ENCODE results near the gene SCO2.

The SCO2 gene

DNA sequence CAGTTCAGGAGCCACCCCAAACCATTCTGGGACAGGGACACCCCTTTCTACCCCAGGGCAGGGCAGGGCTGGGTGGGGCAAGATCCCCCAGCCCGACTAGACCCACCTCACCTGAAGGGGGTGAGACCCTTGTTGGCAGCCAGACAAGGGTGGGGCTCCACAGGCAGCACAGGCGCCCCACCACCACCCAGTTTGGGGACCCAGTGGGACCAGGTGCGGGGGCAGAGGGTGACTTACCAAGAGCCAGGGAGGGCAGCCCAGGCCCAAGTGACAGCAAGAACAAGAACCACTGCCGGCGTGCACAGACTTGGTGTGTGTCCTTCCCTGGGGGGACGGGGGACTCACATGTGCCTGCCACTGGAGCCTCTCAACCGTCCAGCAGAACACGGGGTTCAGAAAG, 41.8 kb downstream of the SCO2 start:
- Histone ChIP-seq H3K4me3 (ENCODE audit: low read depth, low read length) (no peak overlapping the region), H3K4me1 (ENCODE audit: control insufficient read depth, insufficient read depth, low read length) (no peaks in the 10 kb centered on the region), H3K9me3 (ENCODE audit: control insufficient read depth, insufficient read depth, low read depth, low read length) (no peaks in the 10 kb centered on the region), H3K36me3 (ENCODE audit: control insufficient read depth in 2 of 2, insufficient read depth in 1 of 2, low read length in 2 of 2) (no peaks in the 10 kb centered on the region), H3K27ac (ENCODE audit: extremely low read depth, low read depth, low read length) (no peak overlapping the region)
- ChIA-PET POLR2A (interaction anchor here (0.8 to 2.2 kb wide), 2 partner anchors 17 to 24 kb away, joined by 5 to 7 read pairs; partner anchors contain the start of genes LMF2 and NCAPH2), CTCF (interaction anchor here (0.6 to 1.1 kb wide), 3 partner anchors 11 to 291 kb away, joined by 3 to 5 read pairs (median 3); no protein-coding TSS in a partner anchor)
- TF ChIP-seq KLF9 (tag by site-specific recombination; IDR thresholded peaks at IDR 0.05; ENCODE audit: low read depth) (no peak), KLF1 (tag by site-specific recombination; IDR thresholded peaks at IDR 0.05) (0 out of 2 replicates have a peak, but pooled peaks have one; percentile 17)

DNA sequence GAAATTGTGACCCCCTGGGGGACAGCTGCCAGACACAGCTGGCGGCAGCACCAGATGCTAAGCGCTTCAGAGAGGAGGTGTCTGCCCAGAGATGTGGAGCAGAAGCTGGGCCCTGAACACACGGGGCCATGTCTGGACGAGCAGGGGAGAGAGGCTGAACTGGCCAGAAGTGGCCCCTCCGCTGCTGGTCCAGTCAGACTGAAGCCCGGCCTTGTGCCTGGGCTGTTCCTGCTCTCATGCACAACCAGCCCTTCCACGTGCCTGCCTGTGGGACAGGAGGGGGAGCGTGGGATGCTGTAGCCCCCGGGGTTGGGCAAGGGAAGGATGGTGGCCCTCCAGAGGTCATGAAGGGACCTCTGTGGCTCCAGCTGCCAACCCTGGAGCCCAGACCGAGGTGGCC, 42.3 kb downstream of the SCO2 start:
- ChIA-PET POLR2A (no interaction called here), CTCF (interaction anchor here (0.9 to 1.0 kb wide), 2 partner anchors 10 to 15 kb away, joined by 3 read pairs; no protein-coding TSS in a partner anchor)
- Histone ChIP-seq H3K4me3 (ENCODE audit: low read depth, low read length) (no peak overlapping the region), H3K36me3 (ENCODE audit: control insufficient read depth in 2 of 2, insufficient read depth in 1 of 2, low read length in 2 of 2) (no peaks in the 10 kb centered on the region), H3K4me1 (ENCODE audit: control insufficient read depth, insufficient read depth, low read length) (no peaks in the 10 kb centered on the region), H3K9me3 (ENCODE audit: control insufficient read depth, insufficient read depth, low read depth, low read length) (no peaks in the 10 kb centered on the region), H3K27ac (ENCODE audit: extremely low read depth, low read depth, low read length) (no peak overlapping the region)
- TF ChIP-seq ZNF600 (tag by site-specific recombination; IDR thresholded peaks at IDR 0.05) (no peak), ZNF391 (tag by site-specific recombination; IDR thresholded peaks at IDR 0.05; ENCODE audit: borderline replicate concordance, low read depth) (no peak), PRDM1 (tag by site-specific recombination; IDR thresholded peaks at IDR 0.05) (no peak), ZNF776 (tag by site-specific recombination; IDR thresholded peaks at IDR 0.05; ENCODE audit: borderline replicate concordance) (no peak), ZNF843 (tag by site-specific recombination; IDR thresholded peaks at IDR 0.05) (no peak), ZNF701 (tag by site-specific recombination; IDR thresholded peaks at IDR 0.05) (no peak)

DNA sequence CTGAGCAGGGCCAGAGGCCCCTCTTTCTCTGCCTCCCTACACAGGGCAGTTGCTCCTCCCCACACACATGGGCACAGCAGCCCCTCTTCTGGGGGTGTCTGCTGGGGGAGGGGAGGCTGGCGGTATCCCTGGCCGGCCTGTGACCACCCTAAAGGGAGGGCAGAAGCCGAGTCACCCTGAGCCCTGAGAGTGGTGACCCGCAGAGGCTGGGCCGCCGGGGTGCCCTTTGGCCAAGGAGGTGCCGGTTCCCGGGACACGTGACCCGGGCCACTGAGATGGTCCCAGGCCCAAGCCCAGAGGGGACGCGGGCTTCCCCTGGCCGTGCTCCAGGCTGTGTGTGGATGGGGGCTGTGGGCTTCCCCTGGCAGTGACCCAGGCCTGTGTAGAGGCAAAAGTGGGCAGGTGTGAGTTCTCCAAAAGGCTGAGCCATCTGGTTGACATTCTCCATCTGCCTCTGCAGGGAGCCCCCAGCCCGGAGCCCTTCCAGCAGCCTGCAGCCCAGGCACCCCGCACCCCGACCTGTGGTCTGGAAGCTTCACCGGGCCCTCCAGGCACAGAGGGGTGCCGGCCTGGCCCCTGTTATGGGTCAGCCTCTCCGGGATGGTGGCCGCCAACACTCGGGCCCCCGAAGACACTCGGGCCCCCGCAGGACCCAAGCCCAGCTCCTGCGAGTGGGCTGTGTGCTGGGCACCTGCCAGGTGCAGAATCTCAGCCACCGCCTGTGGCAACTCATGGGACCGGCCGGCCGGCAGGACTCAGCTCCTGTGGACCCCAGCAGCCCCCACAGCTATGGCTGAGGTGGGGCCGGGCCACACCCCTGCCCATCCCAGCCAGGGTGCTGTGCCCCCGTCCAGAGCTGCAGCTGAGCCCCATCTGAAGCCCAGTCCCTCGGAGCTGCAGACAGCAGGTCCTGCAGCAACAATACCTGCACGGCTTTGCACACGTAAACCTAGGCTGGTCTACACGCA, 43.0 kb downstream of the SCO2 start:
- H3K4me3 ChIP-seq (ENCODE audit: low read depth, low read length) = no peak overlapping the region
- peak; percentile 22; the same call in 1 of the 2 replicates for TF ChIP-seq KLF1 (tag by site-specific recombination; IDR thresholded peaks at IDR 0.05)
- no peak for TF ChIP-seq YY2 (tag by site-specific recombination; IDR thresholded peaks at IDR 0.05)
- TF ChIP-seq ZNF585B (tag by site-specific recombination; IDR thresholded peaks at IDR 0.05) = no peak
- H3K4me1 ChIP-seq (ENCODE audit: control insufficient read depth, insufficient read depth, low read length) = no peaks in the 10 kb centered on the region
- H3K9me3 ChIP-seq (ENCODE audit: control insufficient read depth, insufficient read depth, low read depth, low read length) = no peaks in the 10 kb centered on the region
- H3K36me3 ChIP-seq (ENCODE audit: control insufficient read depth in 2 of 2, insufficient read depth in 1 of 2, low read length in 2 of 2) = no peaks in the 10 kb centered on the region
- ChIA-PET POLR2A (no interaction called here), CTCF (interaction anchor here (0.6 to 1.0 kb wide), 3 partner anchors 10 to 69 kb away, joined by 3 read pairs; no protein-coding TSS in a partner anchor)
- peak overlapping the region; percentile 49; the same call in 1 of the 2 replicates for H3K27ac ChIP-seq (ENCODE audit: extremely low read depth, low read depth, low read length)

DNA sequence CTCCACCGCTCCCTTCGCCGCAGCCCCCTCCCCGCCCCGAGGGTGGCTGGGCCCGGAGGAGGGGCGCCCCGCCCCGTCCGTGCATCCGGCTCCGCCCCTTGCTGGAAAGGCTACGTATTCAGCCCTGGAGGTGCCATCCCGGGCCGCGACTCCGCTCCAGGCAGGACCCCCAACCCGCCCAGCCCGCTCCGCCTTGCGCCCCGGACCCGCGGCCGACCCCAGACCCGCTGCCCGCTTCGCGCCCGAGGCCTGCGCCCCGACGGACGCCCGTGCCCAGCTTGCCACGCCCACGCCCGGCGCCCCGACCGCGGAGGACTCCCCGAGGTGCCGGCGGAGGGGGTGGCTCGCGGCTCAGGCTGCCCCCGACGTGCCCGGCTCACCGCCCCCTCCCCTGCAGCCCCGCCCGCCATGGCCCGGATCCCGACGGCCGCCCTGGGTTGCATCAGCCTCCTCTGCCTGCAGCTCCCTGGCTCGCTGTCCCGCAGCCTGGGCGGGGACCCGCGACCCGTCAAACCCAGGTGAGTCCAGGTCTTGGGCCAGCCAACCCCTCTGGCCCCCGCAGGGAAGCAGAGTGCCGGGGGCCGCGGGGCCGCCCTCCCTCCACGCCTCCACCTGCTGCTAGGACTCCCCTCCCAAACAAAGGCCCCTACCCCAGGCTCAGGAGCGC, 43.8 kb downstream of the SCO2 start, which contains the start of gene ADM2:
TSS of gene ADM2 (plus strand) at position 104 of the 667 bp plus-strand sequence. CDS start at position 409, 305 bp downstream.
- ChIA-PET POLR2A (no interaction called here), CTCF (interaction anchor here (1.2 kb wide), 1 partner anchor 16 kb away, joined by 5 read pairs; no protein-coding TSS in a partner anchor)
- Histone ChIP-seq H3K4me1 (ENCODE audit: control insufficient read depth, insufficient read depth, low read length) (no peaks in the 10 kb centered on the region), H3K9me3 (ENCODE audit: control insufficient read depth, insufficient read depth, low read depth, low read length) (no peaks in the 10 kb centered on the region), H3K27ac (ENCODE audit: extremely low read depth, low read depth, low read length) (peak within 1 kb of the TSS; percentile 49; the same call in 1 of the 2 replicates), H3K36me3 (ENCODE audit: control insufficient read depth in 2 of 2, insufficient read depth in 1 of 2, low read length in 2 of 2) (no peaks in the 10 kb centered on the region), H3K4me3 (ENCODE audit: low read depth, low read length) (no peak within 1 kb of the TSS)
- TF ChIP-seq ZNF473 (tag by site-specific recombination; IDR thresholded peaks at IDR 0.05) (no peak), ZNF214 (tag by site-specific recombination; IDR thresholded peaks at IDR 0.05; ENCODE audit: borderline replicate concordance) (no peak), KLF1 (tag by site-specific recombination; IDR thresholded peaks at IDR 0.05) (peak; percentile 37), ZNF521 (tag by site-specific recombination; IDR thresholded peaks at IDR 0.05) (no peak)
